ENCODE data around the gene INTS14. TPM values are rescaled to one million over a fixed set of nuclear protein-coding genes. Genes with fewer than 3 reads are reported as not detected.
A peak's percentile ranks its signal among the peaks of the same experiment; 100 is the strongest.

INTS14 gene
- total and polyA plus RNA-seq, 11 donors = 5.7 to 19.3 (median 15.1) TPM

DNA sequence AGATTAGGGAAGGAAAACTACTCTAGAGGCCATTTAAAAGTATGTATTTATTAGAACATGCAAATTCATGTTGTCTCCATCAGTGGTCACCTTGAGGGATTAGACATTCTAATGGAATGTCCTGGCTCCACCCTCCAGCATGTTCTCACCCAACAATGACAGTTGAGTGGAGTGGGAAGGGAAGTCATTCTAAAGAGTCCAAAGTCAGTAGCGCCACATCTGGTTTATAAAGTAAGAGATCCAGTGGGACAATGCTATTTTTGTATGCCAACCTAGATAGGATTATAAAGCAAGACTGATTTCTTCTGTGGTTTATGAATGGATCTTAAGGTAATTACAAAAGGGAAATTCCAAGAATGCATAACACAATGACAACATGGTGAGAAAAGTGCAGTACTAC lies 44.1 kb upstream of the INTS14 start:
- no peak for TF ChIP-seq POLR2A (IDR thresholded peaks at IDR 0.05)
- TF ChIP-seq, protein P1, sequence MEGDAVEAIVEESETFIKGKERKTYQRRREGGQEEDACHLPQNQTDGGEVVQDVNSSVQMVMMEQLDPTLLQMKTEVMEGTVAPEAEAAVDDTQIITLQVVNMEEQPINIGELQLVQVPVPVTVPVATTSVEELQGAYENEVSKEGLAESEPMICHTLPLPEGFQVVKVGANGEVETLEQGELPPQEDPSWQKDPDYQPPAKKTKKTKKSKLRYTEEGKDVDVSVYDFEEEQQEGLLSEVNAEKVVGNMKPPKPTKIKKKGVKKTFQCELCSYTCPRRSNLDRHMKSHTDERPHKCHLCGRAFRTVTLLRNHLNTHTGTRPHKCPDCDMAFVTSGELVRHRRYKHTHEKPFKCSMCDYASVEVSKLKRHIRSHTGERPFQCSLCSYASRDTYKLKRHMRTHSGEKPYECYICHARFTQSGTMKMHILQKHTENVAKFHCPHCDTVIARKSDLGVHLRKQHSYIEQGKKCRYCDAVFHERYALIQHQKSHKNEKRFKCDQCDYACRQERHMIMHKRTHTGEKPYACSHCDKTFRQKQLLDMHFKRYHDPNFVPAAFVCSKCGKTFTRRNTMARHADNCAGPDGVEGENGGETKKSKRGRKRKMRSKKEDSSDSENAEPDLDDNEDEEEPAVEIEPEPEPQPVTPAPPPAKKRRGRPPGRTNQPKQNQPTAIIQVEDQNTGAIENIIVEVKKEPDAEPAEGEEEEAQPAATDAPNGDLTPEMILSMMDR (IDR thresholded peaks at IDR 0.05) = no peak
- intact Hi-C loops (cut with DNase I) = no loop called here
- H3K27ac ChIP-seq = no peak overlapping the region
- WGBS, 4 donors = 42 to 79% (median 75%) methylated on average over 1 of the region's 1 CpG
- H3K4me3 ChIP-seq = no peak overlapping the region
- ATAC-seq (no peak), DNase-seq (no peak)
- H3K4me1 ChIP-seq = peaks cover 0 to 8% (median 0%) of the 10 kb centered on the region in 12 donors
- peaks cover 0 to 86% (median 55%) of the 10 kb centered on the region in 9 donors for H3K36me3 ChIP-seq
- H3K9me3 ChIP-seq = no peaks in the 10 kb centered on the region
- H3K27me3 ChIP-seq = no peaks in the 10 kb centered on the region

DNA sequence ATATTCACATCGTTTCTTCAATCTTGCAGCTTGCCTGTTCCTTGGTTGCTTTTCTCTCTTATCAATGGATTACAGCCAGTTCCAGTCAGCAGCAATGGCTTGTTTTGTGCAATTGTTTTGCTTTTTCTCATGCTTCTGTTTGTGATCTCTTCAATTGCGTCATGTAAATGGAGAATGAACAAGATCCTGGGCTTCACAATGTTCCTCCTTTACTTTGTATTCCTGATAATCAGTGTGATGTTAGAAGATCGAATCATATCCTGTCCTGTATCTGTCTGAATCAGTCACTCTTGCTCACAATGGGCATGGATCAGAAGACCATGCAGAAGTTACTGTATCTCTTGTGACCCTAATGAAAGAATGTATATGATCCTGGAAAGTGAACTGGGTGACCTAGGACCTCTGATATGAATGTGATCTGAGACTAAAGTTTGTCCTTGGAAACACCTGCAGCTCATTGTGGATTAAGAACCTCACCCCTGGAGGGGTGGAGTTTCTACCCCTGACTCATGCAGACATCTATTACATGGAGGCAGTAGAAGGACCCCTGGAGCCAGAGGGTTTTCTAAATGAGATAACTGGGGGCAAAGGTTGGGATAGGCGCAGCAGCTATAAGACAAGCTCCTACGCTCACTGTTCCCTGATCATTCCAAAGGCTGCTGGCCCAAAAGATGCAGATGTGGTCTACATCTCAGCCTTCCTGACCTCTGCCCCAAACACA lies 43.0 kb upstream of the INTS14 start:
- peaks cover 0 to 76% (median 46%) of the 10 kb centered on the region in 9 donors for H3K36me3 ChIP-seq
- TF ChIP-seq POLR2A (IDR thresholded peaks at IDR 0.05) = no peak
- TF ChIP-seq, protein P1 (IDR thresholded peaks at IDR 0.05) = no peak
- DNase-seq (no peak), ATAC-seq (peak in 1 of 4 donors; percentile 37)
- no peak overlapping the region for H3K27ac ChIP-seq
- WGBS, 4 donors = 89 to 94% (median 92%) methylated on average over 5 of the region's 5 CpGs
- no peak overlapping the region for H3K4me3 ChIP-seq
- no peaks in the 10 kb centered on the region for H3K9me3 ChIP-seq
- no peaks in the 10 kb centered on the region for H3K27me3 ChIP-seq
- peaks cover 0 to 8% (median 0%) of the 10 kb centered on the region in 12 donors for H3K4me1 ChIP-seq
- intact Hi-C loops (cut with DNase I) = no loop called here

DNA sequence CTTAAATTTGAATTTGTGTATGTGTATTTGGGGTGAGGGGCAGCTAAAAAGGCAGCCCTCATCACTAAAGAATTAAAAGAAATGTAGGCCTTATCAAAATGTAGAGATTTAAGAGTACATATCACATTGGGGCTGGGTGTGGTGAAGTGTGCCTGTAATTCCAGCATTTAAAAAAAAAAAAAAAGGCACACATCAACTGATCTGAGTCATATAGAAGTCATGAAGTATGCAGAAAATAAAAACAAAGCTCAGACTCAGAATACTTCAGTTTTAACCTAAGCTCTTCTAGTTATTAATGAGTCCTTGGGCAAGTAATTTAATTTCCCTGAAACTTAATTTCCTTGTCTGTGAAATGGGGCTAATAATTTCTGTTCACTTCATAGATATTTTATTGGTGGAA lies 42.4 kb upstream of the INTS14 start:
- DNase-seq = no peak
- no peak for ATAC-seq
- Histone ChIP-seq H3K4me1 (peaks cover 0 to 8% (median 0%) of the 10 kb centered on the region in 12 donors), H3K9me3 (no peaks in the 10 kb centered on the region), H3K36me3 (peaks cover 0 to 71% (median 40%) of the 10 kb centered on the region in 9 donors), H3K4me3 (no peak overlapping the region), H3K27ac (no peak overlapping the region), H3K27me3 (no peaks in the 10 kb centered on the region)
- TF ChIP-seq POLR2A (IDR thresholded peaks at IDR 0.05) = no peak
- TF ChIP-seq, protein P1 (IDR thresholded peaks at IDR 0.05) = no peak
- intact Hi-C loops (cut with DNase I) = no loop called here

DNA sequence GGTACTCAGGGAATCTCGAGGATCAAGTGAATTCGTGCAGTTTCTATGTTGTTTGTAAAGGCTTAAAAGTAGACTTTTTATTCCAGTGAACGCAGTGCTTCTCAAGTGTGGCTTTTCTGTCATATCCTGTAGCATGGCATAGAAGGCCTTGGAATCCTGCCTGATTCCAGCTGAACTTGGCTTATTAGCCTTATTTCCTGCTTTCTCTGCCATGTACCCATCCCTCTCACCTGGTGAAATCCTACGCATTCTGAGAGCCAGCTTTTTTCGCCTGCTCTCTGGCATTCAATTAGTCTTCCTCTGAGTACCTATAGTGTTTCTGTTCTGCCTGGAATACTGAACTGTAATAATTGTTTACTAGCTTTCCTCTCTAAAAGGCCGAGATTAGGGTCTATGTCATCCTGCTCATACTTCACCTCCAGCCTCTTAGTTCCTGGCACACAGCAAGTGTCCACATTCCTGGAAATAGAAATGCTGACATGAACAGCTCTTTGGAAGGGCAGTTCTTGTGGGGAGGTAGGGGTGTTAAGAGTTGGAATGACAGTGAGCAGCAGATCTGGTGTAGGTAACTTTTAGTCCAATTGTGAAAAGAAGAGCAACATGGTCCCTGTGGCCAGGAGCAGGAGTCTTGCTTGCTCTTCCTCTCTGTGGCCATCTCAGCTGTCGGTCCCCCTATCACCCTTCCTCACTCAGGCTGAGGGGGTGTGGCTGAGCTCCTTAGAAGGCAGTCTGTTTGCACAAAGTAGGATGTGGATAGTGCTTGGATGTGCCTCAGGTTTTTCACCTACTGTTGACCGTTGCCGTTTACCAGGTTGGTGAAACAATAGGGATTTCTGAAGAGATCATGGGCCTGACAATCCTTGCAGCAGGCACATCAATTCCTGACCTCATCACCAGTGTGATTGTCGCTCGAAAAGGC lies 41.2 kb upstream of the INTS14 start:
- no peak overlapping the region for H3K27ac ChIP-seq
- H3K9me3 ChIP-seq = no peaks in the 10 kb centered on the region
- no peak overlapping the region for H3K4me3 ChIP-seq
- H3K4me1 ChIP-seq = peaks cover 0 to 8% (median 0%) of the 10 kb centered on the region in 12 donors
- peaks cover 0 to 60% (median 30%) of the 10 kb centered on the region in 9 donors for H3K36me3 ChIP-seq
- WGBS, 4 donors = 77 to 83% (median 80%) methylated on average over 11 of the region's 11 CpGs
- no peaks in the 10 kb centered on the region for H3K27me3 ChIP-seq
- intact Hi-C loops (cut with DNase I) = no loop called here
- TF ChIP-seq, protein P1 (IDR thresholded peaks at IDR 0.05) = no peak
- TF ChIP-seq POLR2A (IDR thresholded peaks at IDR 0.05) = no peak
- ATAC-seq (peak in 1 of 4 donors; percentile 20), DNase-seq (no peak)

Data from heart left ventricle (tissue), 16 donors.